Aorta (tissue), 5 donors: ENCODE results near the gene DESI2. TPM values are rescaled to one million over a fixed set of nuclear protein-coding genes. Genes with fewer than 3 reads are reported as not detected.
A peak's percentile ranks its signal among the peaks of the same experiment; 100 is the strongest.
"Not testable (repeated sequence)": the region's sequence is repeated elsewhere in the genome, so short reads cannot be mapped to it uniquely, and the experiment has no call there.

Source experiments
- ATAC-seq: fragments of 200-7000 bp; cut with Tn5 transposase; one replicate; pipeline ENCODE4 v1.9.1; 2022; ENCODE audit warnings: moderate library complexity; ENCODE audit not compliant: low FRiP score
- DNase-seq, 2 donors: peaks; one replicate each; pipeline ENCODE4 v3.0.0-alpha.2; 2020
- H3K27ac ChIP-seq, 2 donors: one replicate each; pipeline ENCODE4 v1.5.1; 2013; ENCODE audit warnings: low read length in 2 of 2, mild to moderate bottlenecking in 2 of 2, moderate library complexity in 2 of 2, control low read depth in 1 of 2, inconsistent platforms in 1 of 2, low read depth in 1 of 2
- H3K27me3 ChIP-seq, 2 donors: one replicate each; pipeline ENCODE4 v1.6.1; 2013; ENCODE audit warnings: control low read depth in 1 of 2, low read length in 1 of 2, mild to moderate bottlenecking in 1 of 2, moderate library complexity in 1 of 2; ENCODE audit not compliant: insufficient read depth in 2 of 2, control insufficient read depth in 1 of 2
- H3K36me3 ChIP-seq, 2 donors: one replicate each; pipeline ENCODE4 v1.6.1; 2013; ENCODE audit warnings: control low read depth in 1 of 2, low read length in 1 of 2, mild to moderate bottlenecking in 1 of 2; ENCODE audit not compliant: insufficient read depth in 2 of 2, control insufficient read depth in 1 of 2
- H3K4me1 ChIP-seq, 2 donors: one replicate each; pipeline ENCODE4 v1.6.1; 2013; ENCODE audit warnings: low read length in 2 of 2, control low read depth in 1 of 2, mild to moderate bottlenecking in 1 of 2, moderate library complexity in 1 of 2; ENCODE audit not compliant: insufficient read depth in 2 of 2, control insufficient read depth in 1 of 2
- H3K4me3 ChIP-seq, 2 donors: one replicate each; pipeline ENCODE4 v1.5.1; 2013; ENCODE audit warnings: low read length in 2 of 2, control low read depth in 1 of 2, mild to moderate bottlenecking in 1 of 2
- H3K9me3 ChIP-seq: one replicate; pipeline ENCODE4 v1.6.1; 2013; ENCODE audit warnings: mild to moderate bottlenecking, low read length; ENCODE audit not compliant: control insufficient read depth
- WGBS, 2 donors: extraction: QIAGEN DNeasy Blood & Tissue Kit; methylation state at CpG; one replicate each; pipeline ENCODE4 v1.1.7; 2013; 5-methylcytosine and 5-hydroxymethylcytosine counted together
- intact Hi-C, 2 donors: fragments of 100-400 bp; cut with DNase I; formaldehyde crosslinking; loops; one replicate each; pipeline versions ENCODE4 v1.14.2 to v1.15.0; 2022
- polyA plus RNA-seq, 2 donors: library from polyadenylated mRNA; stranded (reverse); fragments of 200-250 nt; gene quantifications; one replicate each; pipeline ENCODE4 v1.2.3, GENCODE V29; 2013
- total RNA-seq, 2 donors: library from RNA; stranded (reverse); fragmentation: NEBNext Ultra II Directional; extraction: Animal tissue kit (Norgen Biotek cat#: 25700); gene quantifications; one replicate each; pipeline ENCODE4 v1.2.1, GENCODE V29; 2021
- donor health status: healthy with polysubstance abuse.
- donor health status: Bipolar disorder and iron deficiency.
- donor health status: DM: no; HTN: no; CAD: no.
- donor health status: DM: no; HTN: no; CAD: no.
- donor health status: DM: yes; HTN: yes; CAD: no.

Gene DESI2
- total and polyA plus RNA-seq, 4 donors: 14.4 to 38.4 (median 31.0) TPM

GRCh38 chr1:244661569-244662312 is 8.8 kb downstream of the DESI2 start:
- H3K4me3 ChIP-seq, DNase-seq, H3K27ac ChIP-seq, H3K36me3 ChIP-seq, H3K9me3 ChIP-seq, H3K27me3 ChIP-seq, ATAC-seq, intact Hi-C loops: not testable (repeated sequence)
- 91 to 95% methylated on average over 2 to 3 of the region's 4 CpGs for WGBS, 2 donors
- peaks cover 6 to 21% of the 10 kb centered on the region in 2 donors for H3K4me1 ChIP-seq

- intact Hi-C loops: no loop called here
- Histone ChIP-seq H3K27ac (peak overlapping the region in 1 of 2 donors; percentile 43), H3K36me3 (no peaks in the 10 kb centered on the region), H3K4me1 (peaks cover 6 to 19% of the 10 kb centered on the region in 2 donors), H3K4me3 (peak overlapping the region in 1 of 2 donors; percentile 26), H3K9me3 (no peaks in the 10 kb centered on the region), H3K27me3 (no peaks in the 10 kb centered on the region)
- ATAC-seq (no peak), DNase-seq (no peak)
- 11 to 13% methylated on average over 2 of the region's 2 CpGs for WGBS, 2 donors
Measured at GRCh38 chr1:244662599-244662998, 9.7 kb downstream of the DESI2 start.

- H3K27me3 ChIP-seq: no peaks in the 10 kb centered on the region
- H3K27ac ChIP-seq: peak overlapping the region in 1 of 2 donors; percentile 17
- WGBS, 2 donors: 70 to 82% methylated on average over 3 of the region's 3 CpGs
- DNase-seq: no peak
- intact Hi-C loops: no loop called here
- ATAC-seq: no peak
- no peaks in the 10 kb centered on the region for H3K9me3 ChIP-seq
- no peak overlapping the region for H3K4me3 ChIP-seq
- H3K4me1 ChIP-seq: peaks cover 2 to 9% of the 10 kb centered on the region in 2 donors
- no peaks in the 10 kb centered on the region for H3K36me3 ChIP-seq
Measured at GRCh38 chr1:244664353-244664752, 11.4 kb downstream of the DESI2 start.

GRCh38 chr1:244665771-244666217 is 12.9 kb downstream of the DESI2 start:
- Histone ChIP-seq H3K36me3 (no peaks in the 10 kb centered on the region), H3K27me3 (no peaks in the 10 kb centered on the region), H3K27ac (no peak overlapping the region), H3K4me1 (peaks cover 2 to 5% of the 10 kb centered on the region in 2 donors), H3K9me3 (no peaks in the 10 kb centered on the region), H3K4me3 (peak overlapping the region in 1 of 2 donors; percentile 34)
- WGBS, 2 donors: 4 to 6% methylated on average over 4 of the region's 4 CpGs
- no peak for DNase-seq
- intact Hi-C loops: no loop called here
- peak; percentile 41 for ATAC-seq

DNA sequence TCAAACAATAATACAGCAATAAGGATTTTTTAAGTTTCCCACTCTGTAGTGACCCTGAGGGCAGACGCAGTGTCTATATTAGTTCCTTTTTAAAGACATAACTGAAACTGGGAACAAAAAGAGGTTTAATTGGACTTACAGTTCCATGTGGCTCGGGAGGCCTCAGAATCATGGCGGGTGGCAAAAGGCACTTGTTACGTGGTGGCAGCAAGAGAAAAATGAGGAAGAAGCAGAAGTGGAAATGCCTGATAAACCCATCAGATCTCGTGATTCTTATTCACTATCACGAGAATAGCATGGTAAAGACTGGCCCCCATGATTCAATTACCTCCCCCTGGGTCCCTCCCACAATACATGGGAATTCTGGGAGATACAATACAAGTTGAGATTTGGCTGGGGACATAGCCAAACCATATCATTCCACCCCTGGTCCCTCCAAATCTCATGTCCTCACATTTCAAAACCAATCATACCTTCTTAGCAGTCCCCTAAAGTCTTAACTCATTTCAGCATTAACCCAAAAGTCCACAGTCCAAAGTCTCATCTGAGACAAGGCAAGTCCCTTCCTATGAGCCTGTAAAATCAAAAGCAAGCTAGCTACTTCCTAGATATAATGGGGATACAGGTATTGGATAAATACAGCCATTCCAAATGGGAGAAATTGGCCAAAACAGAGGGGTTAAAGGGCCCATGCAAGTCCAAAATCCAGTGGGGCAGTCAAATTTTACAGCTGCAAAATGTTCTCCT is 13.9 kb downstream of the DESI2 start:
- H3K27me3 ChIP-seq, H3K4me3 ChIP-seq, H3K4me1 ChIP-seq, H3K9me3 ChIP-seq, intact Hi-C loops, ATAC-seq, H3K36me3 ChIP-seq, H3K27ac ChIP-seq, DNase-seq: not testable (repeated sequence)
- 84 to 87% methylated on average over 6 of the region's 6 CpGs for WGBS, 2 donors

DNA sequence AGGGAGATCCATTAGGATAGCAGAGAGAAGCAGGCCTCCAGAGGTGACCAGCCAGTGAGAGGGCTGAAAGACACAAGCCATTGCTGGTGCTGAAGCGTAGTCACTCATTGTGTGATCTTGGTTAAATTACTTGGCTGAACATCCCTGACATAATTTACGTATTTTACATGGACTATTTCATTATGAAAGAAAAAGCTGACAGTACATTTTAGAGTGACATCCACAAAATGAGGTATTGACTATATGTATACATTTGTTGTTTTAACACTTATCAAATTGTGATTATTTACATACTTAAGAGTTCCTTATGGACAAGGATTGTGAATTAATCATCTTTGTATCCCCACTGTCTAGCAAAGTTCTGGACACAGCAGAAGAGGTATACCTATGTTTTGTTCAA is 14.9 kb downstream of the DESI2 start:
- DNase-seq (no peak), ATAC-seq (no peak)
- H3K4me1 ChIP-seq: peaks cover 3 to 4% of the 10 kb centered on the region in 2 donors
- 85 to 93% methylated on average over 2 of the region's 2 CpGs for WGBS, 2 donors
- no peaks in the 10 kb centered on the region for H3K9me3 ChIP-seq
- H3K4me3 ChIP-seq: no peak overlapping the region
- H3K36me3 ChIP-seq: no peaks in the 10 kb centered on the region
- H3K27ac ChIP-seq: no peak overlapping the region
- intact Hi-C loops: no loop called here
- no peaks in the 10 kb centered on the region for H3K27me3 ChIP-seq

GRCh38 chr1:244672946-244673682 is 20.2 kb downstream of the DESI2 start:
- H3K27me3 ChIP-seq: no peaks in the 10 kb centered on the region
- ATAC-seq (peak; percentile 60), DNase-seq (no peak)
- H3K36me3 ChIP-seq: no peaks in the 10 kb centered on the region
- H3K27ac ChIP-seq: peak overlapping the region in 1 of 2 donors; percentile 36
- intact Hi-C loops: no loop called here
- no peaks in the 10 kb centered on the region for H3K9me3 ChIP-seq
- peaks cover 2 to 4% of the 10 kb centered on the region in 2 donors for H3K4me1 ChIP-seq
- WGBS, 2 donors: 3 to 5% methylated on average over 4 of the region's 4 CpGs
- H3K4me3 ChIP-seq: peak overlapping the region in 1 of 2 donors; percentile 41

DNA sequence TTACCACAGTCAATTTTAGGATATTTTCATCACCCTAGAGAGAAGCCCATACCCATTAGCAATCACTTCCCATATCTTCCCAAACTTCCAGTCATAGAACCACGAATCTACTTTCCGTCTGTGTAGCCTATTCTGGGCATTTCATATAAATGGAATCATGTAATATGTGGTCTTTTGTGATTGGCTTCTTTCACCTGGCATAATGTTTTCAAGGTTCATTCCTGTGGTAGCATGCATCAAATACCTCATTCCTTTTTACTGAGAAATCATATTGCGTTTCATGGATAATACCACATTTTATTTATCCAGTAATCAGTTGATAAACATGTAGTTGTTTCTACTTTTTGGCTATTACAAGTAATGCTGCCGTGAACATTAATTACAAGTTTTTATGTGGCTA is 21.5 kb downstream of the DESI2 start:
- Histone ChIP-seq H3K36me3 (no peaks in the 10 kb centered on the region), H3K27me3 (no peaks in the 10 kb centered on the region), H3K27ac (peak overlapping the region in 1 of 2 donors; percentile 12), H3K4me3 (no peak overlapping the region), H3K9me3 (no peaks in the 10 kb centered on the region), H3K4me1 (peaks cover 2 to 7% of the 10 kb centered on the region in 2 donors)
- 51 to 54% methylated on average over 4 of the region's 4 CpGs for WGBS, 2 donors
- no peak for DNase-seq
- ATAC-seq: no peak
- intact Hi-C loops: no loop called here
